ENCODE results near the gene TNNI2.
"Not testable (repeated sequence)": the region's sequence is repeated elsewhere in the genome, so short reads cannot be mapped to it uniquely, and the experiment has no call there.

Gene TNNI2

GRCh38 chr11:1838426-1839144, at the start of gene TNNI2:
TSS of gene TNNI2 (plus strand) at chr11:1838981. CDS start at chr11:1839697, 716 bp downstream.
- DNase-seq = no peak

- no peak for DNase-seq
Measured at GRCh38 chr11:1791912-1792311, 46.9 kb upstream of the TNNI2 start.

GRCh38 chr11:1792461-1792860, 46.3 kb upstream of the TNNI2 start:
- no peak for DNase-seq

- DNase-seq = no peak
Measured at GRCh38 chr11:1793081-1793480, 45.7 kb upstream of the TNNI2 start.

GRCh38 chr11:1796413-1797011, 42.3 kb upstream of the TNNI2 start:
- no peak for DNase-seq

GRCh38 chr11:1797391-1798125, 41.2 kb upstream of the TNNI2 start:
- no peak for DNase-seq

- no peak for DNase-seq
Measured at GRCh38 chr11:1803246-1803645, 35.5 kb upstream of the TNNI2 start.

GRCh38 chr11:1803835-1804519, 34.8 kb upstream of the TNNI2 start:
- DNase-seq = not testable (repeated sequence)

GRCh38 chr11:1805525-1805924, 33.3 kb upstream of the TNNI2 start:
- DNase-seq = no peak

- no peak for DNase-seq
Measured at GRCh38 chr11:1807264-1807995, 31.4 kb upstream of the TNNI2 start.

- DNase-seq = no peak
Measured at GRCh38 chr11:1810761-1811160, 28.0 kb upstream of the TNNI2 start.

- DNase-seq = no peak
Measured at GRCh38 chr11:1812274-1812673, 26.5 kb upstream of the TNNI2 start.

- no peak for DNase-seq
Measured at GRCh38 chr11:1812801-1813200, 26.0 kb upstream of the TNNI2 start.

- DNase-seq = not testable (repeated sequence)
Measured at GRCh38 chr11:1813356-1813755, 25.4 kb upstream of the TNNI2 start.

GRCh38 chr11:1814691-1815090, 24.1 kb upstream of the TNNI2 start:
- DNase-seq = no peak

- DNase-seq = no peak
Measured at GRCh38 chr11:1815311-1815710, 23.5 kb upstream of the TNNI2 start.

- no peak for DNase-seq
Measured at GRCh38 chr11:1815751-1816150, 23.0 kb upstream of the TNNI2 start.

GRCh38 chr11:1817000-1817399, 21.8 kb upstream of the TNNI2 start:
- DNase-seq = no peak

GRCh38 chr11:1817511-1817910, 21.3 kb upstream of the TNNI2 start:
- DNase-seq = no peak

GRCh38 chr11:1819074-1819473, 19.7 kb upstream of the TNNI2 start:
- no peak for DNase-seq

GRCh38 chr11:1820463-1821325, 18.1 kb upstream of the TNNI2 start:
- DNase-seq = no peak

- no peak for DNase-seq
Measured at GRCh38 chr11:1821562-1821961, 17.2 kb upstream of the TNNI2 start.
